Dedifferentiated amniotic fluid mesenchymal stem cell (primary cell): Measurements from ENCODE around the gene NFYC.

ENCODE experiments used
- DNase-seq: peaks from one replicate; pipeline ENCODE4 v3.0.0-alpha.2; 2016; ENCODE audit errors: extremely low spot score

The NFYC gene

GRCh38 chr1:40781608-40781971 is 90.1 kb downstream of the NFYC start:
- no peak for DNase-seq

- no peak for DNase-seq
These were observed 91.0 kb downstream of the NFYC start for GRCh38 chr1:40782371-40782956.

GRCh38 chr1:40783001-40783905 is 91.7 kb downstream of the NFYC start, which contains the start of gene KCNQ4:
TSS of gene KCNQ4 (plus strand) at chr1:40783787. CDS start at chr1:40784094, 307 bp downstream.
- no peak for DNase-seq

GRCh38 chr1:40784141-40784770 is 92.8 kb downstream of the NFYC start:
- DNase-seq, result no peak

- DNase-seq, result no peak
These were observed 93.3 kb downstream of the NFYC start for GRCh38 chr1:40784771-40785151.

GRCh38 chr1:40785446-40785845 is 93.9 kb downstream of the NFYC start:
- no peak for DNase-seq

- DNase-seq, result no peak
These were observed 94.9 kb downstream of the NFYC start for GRCh38 chr1:40786171-40786994.

GRCh38 chr1:40786995-40787705 is 95.6 kb downstream of the NFYC start:
- DNase-seq, result no peak

GRCh38 chr1:40787737-40788560 is 96.4 kb downstream of the NFYC start:
- DNase-seq, result no peak

GRCh38 chr1:40788561-40789341 is 97.2 kb downstream of the NFYC start:
- DNase-seq, result no peak

GRCh38 chr1:40789342-40789598 is 97.8 kb downstream of the NFYC start:
- DNase-seq, result no peak

GRCh38 chr1:40789661-40790430 is 98.3 kb downstream of the NFYC start:
- DNase-seq, result no peak

- DNase-seq, result no peak
These were observed 100.5 kb downstream of the NFYC start for GRCh38 chr1:40792036-40792435.

GRCh38 chr1:40793617-40794016 is 102.1 kb downstream of the NFYC start:
- no peak for DNase-seq

GRCh38 chr1:40794048-40794447 is 102.5 kb downstream of the NFYC start:
- DNase-seq, result no peak

- no peak for DNase-seq
These were observed 103.6 kb downstream of the NFYC start for GRCh38 chr1:40794974-40795715.

GRCh38 chr1:40795811-40796586 is 104.5 kb downstream of the NFYC start:
- DNase-seq, result no peak
